Measurements from ENCODE around the gene FAM163B. TPM values are rescaled to one million over a fixed set of nuclear protein-coding genes. Genes with fewer than 3 reads are reported as not detected.

FAM163B gene
- total and polyA plus RNA-seq, 2 of the 8 experiments (the other 6 are each of a cell fraction or from before 2014, with no cell fraction given), result 0.63 to 1.0 TPM

DNA sequence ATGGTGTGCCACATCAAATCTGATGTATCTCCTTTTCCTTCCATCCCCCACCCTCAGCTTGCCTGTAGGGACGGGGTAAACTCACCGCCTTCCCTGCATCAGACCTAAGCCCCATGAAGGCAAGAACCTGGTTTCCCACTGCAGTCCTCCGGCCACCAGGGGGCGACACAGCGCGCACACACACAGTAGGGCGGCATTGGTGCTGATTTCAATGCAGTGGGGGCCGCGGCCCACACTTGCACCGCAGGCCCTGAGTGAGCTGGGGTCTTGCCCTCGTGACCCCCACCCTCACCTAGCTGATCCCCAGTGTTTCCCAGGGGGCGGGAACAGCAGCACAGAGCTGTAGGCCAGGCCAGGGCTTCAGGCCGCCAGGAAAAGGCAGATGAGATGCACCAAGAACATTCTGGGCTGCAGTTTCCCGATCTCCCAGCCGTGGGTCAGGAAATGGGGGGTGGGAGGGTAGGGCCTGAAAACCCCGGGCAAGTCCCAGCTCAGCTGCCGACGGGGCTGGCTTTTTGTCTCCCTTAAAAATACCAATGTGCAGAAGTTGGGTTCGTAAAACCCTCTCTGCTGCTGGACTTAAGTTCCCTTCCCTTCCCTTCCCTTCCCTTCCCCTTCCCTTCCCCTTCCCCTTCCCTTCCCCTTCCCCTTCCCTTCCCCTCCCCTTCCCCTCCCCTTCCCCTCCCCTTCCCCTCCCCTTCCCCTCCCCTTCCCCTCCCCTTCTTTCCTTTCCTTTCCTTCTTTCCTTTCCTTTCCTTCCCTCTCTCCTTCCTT is 19.5 kb downstream of the FAM163B start (continued):
- TF ChIP-seq ATF2 (IDR thresholded peaks at IDR 0.05; ENCODE audit: low read length), result no peak
- TF ChIP-seq CTBP2 (IDR thresholded peaks at IDR 0.05; ENCODE audit: borderline replicate concordance, insufficient read depth, insufficient read length, low read length), result no peak
- TF ChIP-seq YY1 (IDR thresholded peaks at IDR 0.05; ENCODE audit: low read depth, low read length), result no peak
- TF ChIP-seq ZNF274 (IDR thresholded peaks at IDR 0.05; ENCODE audit: borderline replicate concordance, extremely low read depth, low read length), result no peak
- TF ChIP-seq CREB1 (IDR thresholded peaks at IDR 0.05), result no peak

Measured in H1 (cell line).